Mammary epithelial cell (primary cell): ENCODE results near the gene HTD2.

Source experiments
- CTCF ChIP-seq, 2 donors: IDR thresholded peaks in 1 of 2; conservative IDR thresholded peaks in 1 of 2; 2 replicates each; pipeline ENCODE4 v1.5.1; 2011 to 2012; ENCODE audit warnings: inconsistent platforms in 2 of 2, low read length in 2 of 2, mild to moderate bottlenecking in 2 of 2, control low read depth in 1 of 2, low read depth in 1 of 2; ENCODE audit not compliant: insufficient read depth in 1 of 2; ENCODE audit errors: extremely low read depth in 1 of 2
- EZH2 ChIP-seq: IDR thresholded peaks from 2 replicates; pipeline ENCODE4 v1.6.1; 2012; ENCODE audit warnings: low read length, inconsistent platforms, borderline replicate concordance

- TF ChIP-seq CTCF (conservative IDR thresholded peaks at IDR 0.05 in 1 of 2, IDR thresholded peaks at IDR 0.05 in 1 of 2; ENCODE audit: extremely low read depth in 1 of 2, insufficient read depth in 1 of 2, low read depth in 1 of 2, low read length in 2 of 2): no peak
- no peak for TF ChIP-seq EZH2
These were observed 44.2 kb upstream of the HTD2 start for GRCh38 chr3:58261954-58262666.
